Vagina (tissue), 2 donors: ENCODE measurements around the gene IL1RAPL1. TPM values are rescaled to one million over a fixed set of nuclear protein-coding genes. Genes with fewer than 3 reads are reported as not detected.

Experiments used
- DNase-seq, 2 donors: peaks; one replicate each; pipeline ENCODE4 v3.0.0-alpha.2; 2017; ENCODE audit errors: extremely low spot score in 2 of 2
- H3K27ac ChIP-seq: fragments of 200-600 bp; sonication (generic); one replicate; pipeline ENCODE4 v1.5.1; 2019
- H3K27me3 ChIP-seq: fragments of 200-600 bp; sonication (generic); one replicate; pipeline ENCODE4 v1.5.1; 2019
- H3K36me3 ChIP-seq, 2 donors: fragments of 200-600 bp; sonication (generic); one replicate each; pipeline ENCODE4 v1.5.1; 2017 to 2019
- H3K4me1 ChIP-seq: fragments of 200-600 bp; sonication (generic); one replicate; pipeline ENCODE4 v1.5.1; 2019
- H3K4me3 ChIP-seq, 2 donors: fragments of 200-600 bp; sonication (generic); 1 replicate in 1 of 2; 2 replicates in 1 of 2; pipeline ENCODE4 v1.5.1; 2016 to 2019
- H3K9me3 ChIP-seq: fragments of 200-600 bp; sonication (generic); one replicate; pipeline ENCODE4 v1.5.1; 2019
- CTCF ChIP-seq, 3 experiments: fragments of 450-650 bp in 2 of 3; fragments of 200-600 bp in 1 of 3; sonication (generic) in 1 of 3; IDR thresholded peaks; one replicate each; pipeline ENCODE4 v1.5.1; 2017 to 2019; ENCODE audit warnings: antibody characterized with exemption in 3 of 3, mild to moderate bottlenecking in 2 of 3, moderate library complexity in 2 of 3
- POLR2A ChIP-seq, 2 donors: fragments of 450-650 bp; IDR thresholded peaks; one replicate each; pipeline ENCODE4 v1.6.1; 2017; ENCODE audit warnings: antibody characterized with exemption in 2 of 2, mild to moderate bottlenecking in 2 of 2, moderate library complexity in 2 of 2
- POLR2AphosphoS5 ChIP-seq, 2 donors: sonication (generic); formaldehyde crosslinking; IDR thresholded peaks; one replicate each; pipeline ENCODE4 v1.9.0; 2017; ENCODE audit warnings: antibody characterized with exemption in 2 of 2, mild to moderate bottlenecking in 2 of 2, low read depth in 1 of 2; ENCODE audit not compliant: insufficient read depth in 1 of 2
- intact Hi-C: fragments of 100-400 bp; cut with DNase I; formaldehyde crosslinking; loops from one replicate; pipeline ENCODE4 v1.15.1; 2023
- total RNA-seq: library from RNA; depleted of rRNA; stranded (reverse); fragments of >200 nt; gene quantifications from one replicate; pipeline ENCODE4 v1.2.3, GENCODE V29; 2016

IL1RAPL1 gene
- total RNA-seq, 1 donor from 2014 or later = not detected

GRCh38 chrX:28595346-28595745, 8.1 kb downstream of the IL1RAPL1 start:
- DNase-seq = no peak
- Histone ChIP-seq H3K27ac (no peak overlapping the region), H3K36me3 (no peaks in the 10 kb centered on the region), H3K4me3 (no peak overlapping the region), H3K4me1 (no peaks in the 10 kb centered on the region), H3K27me3 (no peaks in the 10 kb centered on the region), H3K9me3 (no peaks in the 10 kb centered on the region)
- intact Hi-C loops = no loop called here
- no peak for TF ChIP-seq POLR2AphosphoS5 (IDR thresholded peaks at IDR 0.05; ENCODE audit: insufficient read depth in 1 of 2, low read depth in 1 of 2)
- no peak for TF ChIP-seq CTCF (IDR thresholded peaks at IDR 0.05)
- TF ChIP-seq POLR2A (IDR thresholded peaks at IDR 0.05) = no peak

GRCh38 chrX:28599957-28600356, 12.7 kb downstream of the IL1RAPL1 start:
- Histone ChIP-seq H3K36me3 (no peaks in the 10 kb centered on the region), H3K4me3 (no peak overlapping the region), H3K27me3 (no peaks in the 10 kb centered on the region), H3K4me1 (no peaks in the 10 kb centered on the region), H3K9me3 (no peaks in the 10 kb centered on the region), H3K27ac (no peak overlapping the region)
- intact Hi-C loops = no loop called here
- TF ChIP-seq CTCF (IDR thresholded peaks at IDR 0.05) (no peak), POLR2AphosphoS5 (IDR thresholded peaks at IDR 0.05; ENCODE audit: insufficient read depth in 1 of 2, low read depth in 1 of 2) (no peak), POLR2A (IDR thresholded peaks at IDR 0.05) (no peak)
- DNase-seq = no peak

GRCh38 chrX:28609003-28609402, 21.8 kb downstream of the IL1RAPL1 start:
- no peak for DNase-seq

GRCh38 chrX:28609917-28610613, 22.8 kb downstream of the IL1RAPL1 start:
- H3K4me3 ChIP-seq = no peak overlapping the region
- no peaks in the 10 kb centered on the region for H3K9me3 ChIP-seq
- no peak for DNase-seq
- TF ChIP-seq POLR2AphosphoS5 (IDR thresholded peaks at IDR 0.05; ENCODE audit: insufficient read depth in 1 of 2, low read depth in 1 of 2) (no peak), POLR2A (IDR thresholded peaks at IDR 0.05) (no peak), CTCF (IDR thresholded peaks at IDR 0.05) (no peak)
- no peaks in the 10 kb centered on the region for H3K27me3 ChIP-seq
- no peaks in the 10 kb centered on the region for H3K4me1 ChIP-seq
- no peaks in the 10 kb centered on the region for H3K36me3 ChIP-seq
- H3K27ac ChIP-seq = no peak overlapping the region
- intact Hi-C loops = no loop called here

More at GRCh38 chrX:28609003-28609402, 21.8 kb downstream of the IL1RAPL1 start:
- H3K9me3 ChIP-seq = no peaks in the 10 kb centered on the region
- H3K27ac ChIP-seq = no peak overlapping the region
- no peaks in the 10 kb centered on the region for H3K4me1 ChIP-seq
- H3K4me3 ChIP-seq = no peak overlapping the region
- no peak for TF ChIP-seq CTCF (IDR thresholded peaks at IDR 0.05)
- TF ChIP-seq POLR2A (IDR thresholded peaks at IDR 0.05) = no peak
- no peak for TF ChIP-seq POLR2AphosphoS5 (IDR thresholded peaks at IDR 0.05; ENCODE audit: insufficient read depth in 1 of 2, low read depth in 1 of 2)
- no peaks in the 10 kb centered on the region for H3K36me3 ChIP-seq
- no peaks in the 10 kb centered on the region for H3K27me3 ChIP-seq
- intact Hi-C loops = no loop called here

- H3K4me3 ChIP-seq = no peak overlapping the region
- H3K27ac ChIP-seq = no peak overlapping the region
- H3K9me3 ChIP-seq = no peaks in the 10 kb centered on the region
- intact Hi-C loops = no loop called here
- no peaks in the 10 kb centered on the region for H3K27me3 ChIP-seq
- TF ChIP-seq POLR2A (IDR thresholded peaks at IDR 0.05) (no peak), POLR2AphosphoS5 (IDR thresholded peaks at IDR 0.05; ENCODE audit: insufficient read depth in 1 of 2, low read depth in 1 of 2) (no peak), CTCF (IDR thresholded peaks at IDR 0.05) (no peak)
- DNase-seq = no peak
- no peaks in the 10 kb centered on the region for H3K36me3 ChIP-seq
- no peaks in the 10 kb centered on the region for H3K4me1 ChIP-seq
Observed at GRCh38 chrX:28610746-28611145, 23.5 kb downstream of the IL1RAPL1 start.
